ENCODE measurements around the gene SEMA3F.

SEMA3F gene

GRCh38 chr3:50154840-50155490 is at the start of gene SEMA3F:
Gene SEMA3F (plus strand): TSS chr3:50155324. CDS start chr3:50159623, 4,299 bp downstream.
- peak; percentile 82 for DNase-seq

- no peak for DNase-seq
Observed at GRCh38 chr3:50111757-50112156, 43.4 kb upstream of the SEMA3F start.

- no peak for DNase-seq
Observed at GRCh38 chr3:50112462-50112861, 42.7 kb upstream of the SEMA3F start.

- no peak for DNase-seq
Observed at GRCh38 chr3:50117120-50117519, 38.0 kb upstream of the SEMA3F start.

GRCh38 chr3:50118237-50118636 is 36.9 kb upstream of the SEMA3F start:
- no peak for DNase-seq

GRCh38 chr3:50119786-50120185 is 35.3 kb upstream of the SEMA3F start:
- DNase-seq, result no peak

- DNase-seq, result no peak
Observed at GRCh38 chr3:50120364-50121071, 34.6 kb upstream of the SEMA3F start.

GRCh38 chr3:50121072-50122032 is 33.8 kb upstream of the SEMA3F start:
- peak; percentile 92 for DNase-seq

GRCh38 chr3:50122071-50122470 is 33.1 kb upstream of the SEMA3F start:
- DNase-seq, result no peak

GRCh38 chr3:50122661-50123391 is 32.3 kb upstream of the SEMA3F start:
- no peak for DNase-seq

- no peak for DNase-seq
Observed at GRCh38 chr3:50123394-50124051, 31.6 kb upstream of the SEMA3F start.

- no peak for DNase-seq
Observed at GRCh38 chr3:50124052-50124799, 30.9 kb upstream of the SEMA3F start.

GRCh38 chr3:50124800-50125178 is 30.3 kb upstream of the SEMA3F start:
- DNase-seq, result no peak

- DNase-seq, result no peak
Observed at GRCh38 chr3:50125541-50126286, 29.4 kb upstream of the SEMA3F start.

- no peak for DNase-seq
Observed at GRCh38 chr3:50126287-50127211, 28.6 kb upstream of the SEMA3F start.

GRCh38 chr3:50127251-50127691 is 27.9 kb upstream of the SEMA3F start:
- no peak for DNase-seq

GRCh38 chr3:50128001-50128400 is 27.1 kb upstream of the SEMA3F start:
- DNase-seq, result no peak

GRCh38 chr3:50130436-50130835 is 24.7 kb upstream of the SEMA3F start:
- DNase-seq, result no peak
